HG03280 (cell line): ENCODE measurements around the gene SLC6A5.

Source experiments
- ATAC-seq: cut with Tn5 transposase; IDR thresholded peaks from one replicate; pipeline ENCODE4 v1.9.1; 2021; ENCODE audit warnings: mild to moderate bottlenecking, moderate library complexity; ENCODE audit not compliant: unreplicated experiment

SLC6A5 gene

GRCh38 chr11:20668131-20668809, 68.9 kb downstream of the SLC6A5 start:
- no peak for ATAC-seq

- no peak for ATAC-seq
These were observed 69.7 kb downstream of the SLC6A5 start, which contains the start of gene NELL1 for GRCh38 chr11:20668844-20669819. NELL1 (plus strand) TSS chr11:20669586.

- ATAC-seq: no peak
These were observed 70.6 kb downstream of the SLC6A5 start for GRCh38 chr11:20669820-20670684.

GRCh38 chr11:20670932-20671403, 71.6 kb downstream of the SLC6A5 start:
- no peak for ATAC-seq

DNA sequence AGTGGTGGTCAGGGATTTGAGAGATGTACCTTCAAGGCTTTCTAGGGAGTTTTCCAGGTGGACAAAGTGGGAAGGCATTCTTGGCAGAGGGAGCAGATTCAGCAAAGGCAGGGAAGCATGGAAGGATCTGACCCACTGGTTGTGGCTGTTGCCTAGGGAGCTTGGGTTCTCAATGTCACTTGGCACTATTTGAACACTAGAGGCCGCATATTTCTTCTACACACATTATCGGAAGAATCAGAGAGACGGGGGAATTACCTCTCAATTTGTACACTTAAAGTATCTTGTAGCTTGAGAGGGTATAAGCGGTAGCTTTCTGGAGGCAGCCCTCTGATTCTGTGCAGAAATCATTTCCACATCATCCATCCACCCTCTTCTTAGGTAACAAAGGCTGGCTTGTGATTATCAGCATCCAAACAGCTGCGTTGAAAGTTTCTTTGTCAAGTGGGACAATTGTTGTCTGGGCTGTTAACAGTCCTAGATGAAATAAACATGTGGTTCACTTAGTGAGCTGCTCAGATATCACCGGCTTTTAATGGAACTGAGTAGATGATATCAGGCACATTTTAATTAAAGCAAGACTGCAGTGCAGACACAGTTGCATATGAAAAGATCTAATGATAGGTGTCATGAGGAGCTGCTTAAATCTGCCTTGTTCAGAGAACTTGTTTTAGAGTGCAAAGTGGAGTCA, 72.6 kb downstream of the SLC6A5 start:
- ATAC-seq: no peak

- ATAC-seq: no peak
These were observed 73.2 kb downstream of the SLC6A5 start for GRCh38 chr11:20672575-20672974.

GRCh38 chr11:20676658-20677057, 77.2 kb downstream of the SLC6A5 start:
- ATAC-seq: no peak

DNA sequence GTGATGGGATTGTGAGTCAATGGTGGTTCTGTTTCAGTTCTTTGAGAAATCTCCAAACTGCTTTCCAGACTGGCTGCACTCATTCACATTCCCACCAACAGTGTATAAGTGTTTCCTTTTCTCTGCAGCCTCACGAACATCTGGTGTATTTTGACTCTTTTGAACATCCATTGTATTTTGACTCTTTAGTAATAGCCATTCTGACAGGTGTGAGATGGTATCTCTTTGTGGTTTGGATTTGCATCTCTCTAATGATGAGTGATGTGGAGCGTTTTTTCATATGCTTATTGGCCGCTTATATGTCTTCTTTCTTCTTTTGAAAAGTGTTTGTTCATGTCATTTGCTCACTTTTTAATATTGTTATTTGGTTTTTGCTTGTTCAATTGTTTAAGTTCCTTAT, 89.4 kb downstream of the SLC6A5 start:
- no peak for ATAC-seq

DNA sequence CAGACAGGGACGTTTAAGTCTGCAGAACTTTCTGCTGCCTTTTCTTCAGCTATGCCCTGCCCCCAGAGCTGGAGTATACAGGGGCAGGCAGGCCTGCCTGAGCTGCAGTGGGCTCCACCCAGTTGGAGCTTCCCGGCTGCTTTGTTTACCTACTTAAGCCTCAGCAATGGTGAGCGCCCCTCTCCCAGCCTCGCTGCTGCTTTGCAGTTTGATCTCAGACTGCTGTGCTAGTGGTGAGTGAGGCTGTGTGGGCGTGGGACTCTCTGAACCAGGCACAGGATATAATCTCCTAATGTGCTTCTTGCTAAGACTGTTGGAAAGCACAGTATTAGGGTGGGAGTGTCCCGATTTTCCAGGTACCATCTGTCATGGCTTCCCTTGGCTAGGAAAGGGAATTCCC, 108.5 kb downstream of the SLC6A5 start:
- ATAC-seq: no peak
